ENCODE data around the gene ARSD. TPM values are rescaled to one million over a fixed set of nuclear protein-coding genes. Genes with fewer than 3 reads are reported as not detected.

The ARSD gene
- total RNA-seq, 1 experiment from 2014 or later = not detected

DNA sequence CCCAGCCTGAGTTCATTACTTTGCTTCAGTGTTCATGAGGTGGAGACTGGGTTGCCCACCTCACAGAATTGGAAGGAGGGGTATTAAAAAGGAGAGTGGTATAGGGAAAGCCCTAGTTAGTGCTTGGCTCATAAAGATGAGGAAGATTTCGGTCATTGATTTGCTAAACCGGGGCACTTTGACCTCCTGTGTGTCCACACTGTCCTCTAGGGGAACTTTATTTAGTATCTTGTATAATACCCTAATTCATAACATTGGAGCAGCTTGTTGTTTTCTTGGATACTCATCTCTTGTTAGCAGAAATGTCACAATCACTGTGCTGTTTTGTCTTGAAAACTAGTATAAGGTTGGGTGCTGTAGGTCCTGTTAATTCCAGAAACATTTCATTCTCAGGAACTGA lies 50.6 kb downstream of the ARSD start:
- Histone ChIP-seq H3K27ac (ENCODE audit: low read length) (no peak overlapping the region), H3K9me2 (replicated peaks; ENCODE audit: insufficient read depth, low read length) (no peaks in the 10 kb centered on the region), H3K4me1 (ENCODE audit: low read length) (no peaks in the 10 kb centered on the region), H3K27me3 (ENCODE audit: low read length) (0 out of 2 replicates have a peak, but pooled peaks cover 2% of the 10 kb centered on the region), H3K9me3 (ENCODE audit: low read length) (no peaks in the 10 kb centered on the region), H3K36me3 (ENCODE audit: insufficient read depth, low read length) (no peaks in the 10 kb centered on the region), H4K20me1 (ENCODE audit: insufficient read depth, low read depth, low read length) (no peaks in the 10 kb centered on the region), H3K4me3 (ENCODE audit: low read length) (no peak overlapping the region), H2AFZ (ENCODE audit: low read length) (no peak overlapping the region), H3K4me2 (ENCODE audit: low read depth, low read length, poor library complexity, severe bottlenecking) (no peak overlapping the region), H3K79me2 (ENCODE audit: low read length) (no peaks in the 10 kb centered on the region), H3K9ac (ENCODE audit: low read length) (no peak overlapping the region)
- no peak for DNase-seq

DNA sequence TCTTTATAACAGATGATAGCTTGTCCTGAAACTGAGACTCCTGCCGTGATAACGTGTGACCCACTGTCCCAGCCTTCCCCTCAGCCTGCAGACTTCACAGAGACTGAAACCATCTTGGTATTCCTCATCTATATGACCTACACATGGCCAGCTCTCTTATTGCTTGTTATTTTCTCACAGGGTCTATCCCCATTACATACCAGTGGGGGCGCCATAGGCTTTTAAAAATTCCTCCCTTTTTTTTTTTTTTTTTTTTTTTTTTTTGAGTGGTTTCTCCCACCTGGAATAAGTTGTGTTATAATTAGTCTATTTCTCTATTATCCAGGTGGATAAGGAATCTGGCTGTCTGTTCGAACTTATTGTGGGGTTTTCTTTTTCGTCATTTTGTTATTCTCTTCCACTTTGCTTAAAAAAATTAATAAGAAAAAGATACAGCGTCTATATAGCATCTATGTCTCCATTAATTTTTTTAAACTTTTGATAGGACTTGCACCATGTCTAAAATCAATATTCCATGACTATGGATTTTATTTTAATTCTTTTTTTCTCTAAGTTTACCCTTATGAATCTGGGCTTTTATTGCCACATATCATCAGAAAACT lies 53.2 kb downstream of the ARSD start:
- H3K27ac ChIP-seq (ENCODE audit: low read length) = no peak overlapping the region
- DNase-seq = peak; percentile 62
- no peak overlapping the region for H3K4me2 ChIP-seq (ENCODE audit: low read depth, low read length, poor library complexity, severe bottlenecking)
- no peaks in the 10 kb centered on the region for H3K79me2 ChIP-seq (ENCODE audit: low read length)
- H3K9me2 ChIP-seq (replicated peaks; ENCODE audit: insufficient read depth, low read length) = no peaks in the 10 kb centered on the region
- H4K20me1 ChIP-seq (ENCODE audit: insufficient read depth, low read depth, low read length) = no peaks in the 10 kb centered on the region
- 0 out of 2 replicates have a peak, but pooled peaks cover 2% of the 10 kb centered on the region for H3K27me3 ChIP-seq (ENCODE audit: low read length)
- H3K36me3 ChIP-seq (ENCODE audit: insufficient read depth, low read length) = no peaks in the 10 kb centered on the region
- no peaks in the 10 kb centered on the region for H3K4me1 ChIP-seq (ENCODE audit: low read length)
- H2AFZ ChIP-seq (ENCODE audit: low read length) = no peak overlapping the region
- no peak overlapping the region for H3K9ac ChIP-seq (ENCODE audit: low read length)
- no peak overlapping the region for H3K4me3 ChIP-seq (ENCODE audit: low read length)
- no peaks in the 10 kb centered on the region for H3K9me3 ChIP-seq (ENCODE audit: low read length)

DNA sequence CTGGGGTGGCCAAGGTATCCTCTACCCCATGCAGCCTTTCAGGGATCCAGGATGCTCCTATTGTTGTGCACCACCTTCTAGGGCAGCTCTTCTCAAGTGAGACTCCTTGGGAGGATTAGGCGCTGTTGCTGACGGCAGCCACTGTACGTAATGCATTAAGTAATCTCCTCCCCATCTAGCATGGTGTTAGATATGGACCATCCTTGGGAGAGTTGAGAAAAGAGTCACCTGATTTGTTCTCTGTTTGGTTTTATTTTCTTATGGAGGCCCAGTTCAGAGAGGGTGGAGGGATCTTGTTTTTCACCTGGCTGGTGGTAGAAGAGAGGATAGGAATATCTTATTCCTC lies 54.0 kb downstream of the ARSD start:
- no peak overlapping the region for H3K4me2 ChIP-seq (ENCODE audit: low read depth, low read length, poor library complexity, severe bottlenecking)
- H3K27me3 ChIP-seq (ENCODE audit: low read length) = 0 out of 2 replicates have a peak, but pooled peaks cover 2% of the 10 kb centered on the region
- H3K27ac ChIP-seq (ENCODE audit: low read length) = no peak overlapping the region
- no peak overlapping the region for H3K9ac ChIP-seq (ENCODE audit: low read length)
- H2AFZ ChIP-seq (ENCODE audit: low read length) = no peak overlapping the region
- H3K9me2 ChIP-seq (replicated peaks; ENCODE audit: insufficient read depth, low read length) = no peaks in the 10 kb centered on the region
- H3K79me2 ChIP-seq (ENCODE audit: low read length) = no peaks in the 10 kb centered on the region
- no peaks in the 10 kb centered on the region for H3K4me1 ChIP-seq (ENCODE audit: low read length)
- no peaks in the 10 kb centered on the region for H4K20me1 ChIP-seq (ENCODE audit: insufficient read depth, low read depth, low read length)
- H3K36me3 ChIP-seq (ENCODE audit: insufficient read depth, low read length) = no peaks in the 10 kb centered on the region
- H3K9me3 ChIP-seq (ENCODE audit: low read length) = no peaks in the 10 kb centered on the region
- no peak overlapping the region for H3K4me3 ChIP-seq (ENCODE audit: low read length)
- no peak for DNase-seq

DNA sequence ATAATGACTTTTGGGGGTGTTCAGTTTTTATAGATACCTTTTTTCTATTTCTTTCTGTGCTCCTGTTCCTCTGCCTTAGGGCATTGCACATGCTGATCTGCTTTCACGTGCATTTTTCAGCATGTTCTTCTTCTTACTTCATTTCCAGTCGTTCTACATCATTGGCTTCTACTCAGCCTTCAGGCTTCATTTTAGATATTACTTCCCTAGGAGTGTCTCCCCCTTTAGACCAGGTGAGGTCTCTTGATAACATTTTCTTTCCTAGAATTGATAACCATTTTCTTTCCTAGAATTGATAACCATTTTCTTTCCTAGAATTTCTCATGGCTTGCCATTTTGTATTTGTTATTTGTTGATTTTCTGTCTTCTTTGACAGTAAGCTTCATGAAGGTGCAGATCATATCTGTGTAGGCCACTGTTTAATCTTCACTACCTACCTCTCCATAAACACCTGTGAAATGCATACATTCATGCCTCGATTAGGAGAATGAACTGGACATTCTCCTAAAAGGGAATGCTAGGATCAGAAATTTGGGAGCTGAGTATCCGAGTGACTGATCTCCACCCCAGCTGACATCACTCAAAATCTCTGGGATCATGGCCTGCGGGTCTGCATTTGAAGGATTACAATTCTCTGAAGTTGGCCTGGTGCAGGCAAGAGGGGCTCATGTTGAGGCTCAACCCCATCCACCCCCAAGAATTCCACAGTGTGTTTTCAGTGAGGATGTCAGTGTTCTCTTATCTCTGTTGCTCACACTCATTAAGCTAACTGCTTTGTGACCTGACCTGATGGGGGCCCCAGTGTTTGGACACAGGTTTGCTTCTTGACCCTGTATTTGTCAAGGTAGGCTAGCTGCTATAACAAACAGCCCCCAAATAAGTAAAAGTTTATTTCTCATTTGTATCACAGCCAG lies 54.7 kb downstream of the ARSD start:
- no peaks in the 10 kb centered on the region for H3K27me3 ChIP-seq (ENCODE audit: low read length)
- H3K9me2 ChIP-seq (replicated peaks; ENCODE audit: insufficient read depth, low read length) = no peaks in the 10 kb centered on the region

DNA sequence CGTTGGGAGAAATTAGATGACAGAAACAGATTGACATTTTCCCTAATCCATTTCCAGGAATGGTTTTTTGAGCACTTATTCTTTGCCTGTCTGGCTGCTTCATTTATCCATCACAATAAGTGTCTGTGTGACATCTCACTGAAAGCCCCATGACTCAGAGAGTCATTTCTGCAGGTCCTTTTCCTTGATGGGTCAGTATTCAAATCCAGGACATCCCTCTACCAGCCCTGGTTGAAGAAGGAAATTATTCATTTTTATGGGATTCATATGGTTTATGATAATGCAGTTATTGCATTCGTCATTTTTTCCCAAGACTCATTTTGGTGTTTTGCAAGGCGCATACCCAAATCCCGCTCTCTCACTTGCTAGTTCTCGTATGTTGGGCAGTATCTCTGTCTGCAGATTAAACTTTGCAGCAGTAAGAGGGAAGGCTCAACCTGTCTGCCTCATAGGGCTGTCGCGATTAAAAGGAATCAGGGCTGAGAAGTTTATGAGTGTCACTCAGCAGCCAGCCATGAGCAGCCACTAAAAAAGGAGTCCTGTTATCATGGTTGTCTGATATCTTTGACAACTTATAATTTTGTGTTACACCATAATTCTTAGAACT lies 56.4 kb downstream of the ARSD start:
- H3K4me2 ChIP-seq (ENCODE audit: low read depth, low read length, poor library complexity, severe bottlenecking) = no peak overlapping the region
- H3K9me3 ChIP-seq (ENCODE audit: low read length) = no peaks in the 10 kb centered on the region
- H3K36me3 ChIP-seq (ENCODE audit: insufficient read depth, low read length) = no peaks in the 10 kb centered on the region
- no peak overlapping the region for H3K4me3 ChIP-seq (ENCODE audit: low read length)
- DNase-seq = no peak
- H3K4me1 ChIP-seq (ENCODE audit: low read length) = no peaks in the 10 kb centered on the region
- H4K20me1 ChIP-seq (ENCODE audit: insufficient read depth, low read depth, low read length) = no peaks in the 10 kb centered on the region
- H3K27ac ChIP-seq (ENCODE audit: low read length) = no peak overlapping the region
- no peaks in the 10 kb centered on the region for H3K79me2 ChIP-seq (ENCODE audit: low read length)
- no peak overlapping the region for H3K9ac ChIP-seq (ENCODE audit: low read length)
- no peaks in the 10 kb centered on the region for H3K27me3 ChIP-seq (ENCODE audit: low read length)
- H3K9me2 ChIP-seq (replicated peaks; ENCODE audit: insufficient read depth, low read length) = no peaks in the 10 kb centered on the region
- 0 out of 2 replicates have a peak overlapping the region, but pooled peaks have one; percentile 21 for H2AFZ ChIP-seq (ENCODE audit: low read length)

More for the DNA sequence above, 54.7 kb downstream of the ARSD start:
- Histone ChIP-seq H2AFZ (ENCODE audit: low read length) (no peak overlapping the region), H3K27ac (ENCODE audit: low read length) (no peak overlapping the region), H3K4me2 (ENCODE audit: low read depth, low read length, poor library complexity, severe bottlenecking) (no peak overlapping the region), H3K36me3 (ENCODE audit: insufficient read depth, low read length) (no peaks in the 10 kb centered on the region), H3K4me1 (ENCODE audit: low read length) (no peaks in the 10 kb centered on the region), H3K9ac (ENCODE audit: low read length) (no peak overlapping the region), H4K20me1 (ENCODE audit: insufficient read depth, low read depth, low read length) (no peaks in the 10 kb centered on the region), H3K79me2 (ENCODE audit: low read length) (no peaks in the 10 kb centered on the region), H3K9me3 (ENCODE audit: low read length) (no peaks in the 10 kb centered on the region), H3K4me3 (ENCODE audit: low read length) (no peak overlapping the region)
- DNase-seq = no peak

DNA sequence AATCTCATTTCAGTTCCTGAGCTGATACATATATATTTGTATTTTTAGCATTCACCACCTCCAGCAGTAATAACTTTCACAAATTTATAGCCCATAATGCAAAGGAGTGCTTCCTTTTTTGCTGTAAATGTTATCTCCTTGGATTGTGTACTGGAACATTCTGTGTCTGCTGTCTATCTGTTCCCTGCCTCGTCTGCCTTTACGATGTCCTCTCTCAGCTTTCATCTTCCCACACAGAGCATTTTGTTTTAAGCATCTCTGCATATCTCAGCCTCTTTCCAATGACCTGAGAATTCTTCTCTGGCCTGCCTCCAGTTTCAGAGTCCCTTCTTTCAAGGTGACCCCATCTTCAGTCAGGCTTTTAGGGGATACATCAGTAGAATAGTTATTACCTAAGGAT lies 57.3 kb downstream of the ARSD start:
- H3K9me2 ChIP-seq (replicated peaks; ENCODE audit: insufficient read depth, low read length) = no peaks in the 10 kb centered on the region
- no peaks in the 10 kb centered on the region for H3K36me3 ChIP-seq (ENCODE audit: insufficient read depth, low read length)
- DNase-seq = no peak
- no peak overlapping the region for H3K4me3 ChIP-seq (ENCODE audit: low read length)
- H4K20me1 ChIP-seq (ENCODE audit: insufficient read depth, low read depth, low read length) = no peaks in the 10 kb centered on the region
- no peaks in the 10 kb centered on the region for H3K4me1 ChIP-seq (ENCODE audit: low read length)
- no peaks in the 10 kb centered on the region for H3K79me2 ChIP-seq (ENCODE audit: low read length)
- no peak overlapping the region for H3K9ac ChIP-seq (ENCODE audit: low read length)
- H3K27ac ChIP-seq (ENCODE audit: low read length) = no peak overlapping the region
- 0 out of 2 replicates have a peak overlapping the region, but pooled peaks have one; percentile 21 for H2AFZ ChIP-seq (ENCODE audit: low read length)
- no peaks in the 10 kb centered on the region for H3K27me3 ChIP-seq (ENCODE audit: low read length)
- no peaks in the 10 kb centered on the region for H3K9me3 ChIP-seq (ENCODE audit: low read length)
- no peak overlapping the region for H3K4me2 ChIP-seq (ENCODE audit: low read depth, low read length, poor library complexity, severe bottlenecking)

DNA sequence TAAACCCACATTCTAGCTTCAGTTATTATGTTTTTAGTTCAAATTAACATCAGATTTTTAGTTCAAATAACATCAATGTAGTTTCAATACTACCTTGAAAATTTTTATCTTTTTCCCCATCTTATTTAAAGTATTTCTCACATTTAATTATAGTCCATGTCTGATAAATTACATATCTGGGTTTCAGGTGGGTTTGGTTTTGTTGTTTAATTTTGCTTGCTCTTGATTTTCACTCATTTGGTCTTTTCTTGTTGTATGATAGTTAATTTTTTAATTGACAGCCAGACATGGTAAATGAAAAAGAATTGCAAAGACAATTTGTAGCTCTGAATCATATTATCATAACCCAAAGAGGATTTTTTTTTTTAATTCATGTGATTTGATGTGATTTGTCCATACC lies 58.5 kb downstream of the ARSD start:
- Histone ChIP-seq H3K9ac (ENCODE audit: low read length) (no peak overlapping the region), H4K20me1 (ENCODE audit: insufficient read depth, low read depth, low read length) (no peaks in the 10 kb centered on the region), H3K27me3 (ENCODE audit: low read length) (no peaks in the 10 kb centered on the region), H3K4me1 (ENCODE audit: low read length) (no peaks in the 10 kb centered on the region), H3K79me2 (ENCODE audit: low read length) (no peaks in the 10 kb centered on the region), H3K4me3 (ENCODE audit: low read length) (no peak overlapping the region), H3K4me2 (ENCODE audit: low read depth, low read length, poor library complexity, severe bottlenecking) (no peak overlapping the region), H3K36me3 (ENCODE audit: insufficient read depth, low read length) (no peaks in the 10 kb centered on the region), H3K27ac (ENCODE audit: low read length) (no peak overlapping the region), H2AFZ (ENCODE audit: low read length) (no peak overlapping the region), H3K9me3 (ENCODE audit: low read length) (no peaks in the 10 kb centered on the region), H3K9me2 (replicated peaks; ENCODE audit: insufficient read depth, low read length) (no peaks in the 10 kb centered on the region)
- no peak for DNase-seq

DNA sequence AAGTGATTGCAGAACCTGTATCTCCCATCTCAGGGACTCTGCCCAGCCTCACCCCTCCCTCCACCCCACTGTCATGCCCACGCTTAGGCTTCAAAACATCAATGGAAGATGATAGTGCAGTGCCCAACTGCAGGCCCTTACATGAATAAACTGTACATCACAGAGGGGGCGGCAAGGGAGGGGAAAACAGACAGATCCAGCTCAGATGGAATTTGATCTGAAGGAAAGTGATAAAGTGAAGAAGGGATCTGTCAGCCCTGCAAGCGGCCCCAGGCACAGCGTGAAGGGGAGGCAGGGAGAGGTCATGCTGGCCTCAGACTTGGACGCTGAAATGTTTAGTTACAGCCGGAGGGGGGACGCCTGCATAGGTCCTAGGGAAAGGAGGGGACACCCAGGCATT lies 61.9 kb downstream of the ARSD start:
- no peak overlapping the region for H3K9ac ChIP-seq (ENCODE audit: low read length)
- H4K20me1 ChIP-seq (ENCODE audit: insufficient read depth, low read depth, low read length) = no peaks in the 10 kb centered on the region
- H3K9me3 ChIP-seq (ENCODE audit: low read length) = no peaks in the 10 kb centered on the region
- no peak overlapping the region for H2AFZ ChIP-seq (ENCODE audit: low read length)
- no peaks in the 10 kb centered on the region for H3K79me2 ChIP-seq (ENCODE audit: low read length)
- H3K4me3 ChIP-seq (ENCODE audit: low read length) = no peak overlapping the region
- H3K4me1 ChIP-seq (ENCODE audit: low read length) = no peaks in the 10 kb centered on the region
- H3K36me3 ChIP-seq (ENCODE audit: insufficient read depth, low read length) = no peaks in the 10 kb centered on the region
- H3K9me2 ChIP-seq (replicated peaks; ENCODE audit: insufficient read depth, low read length) = no peaks in the 10 kb centered on the region
- no peak overlapping the region for H3K4me2 ChIP-seq (ENCODE audit: low read depth, low read length, poor library complexity, severe bottlenecking)
- no peak overlapping the region for H3K27ac ChIP-seq (ENCODE audit: low read length)
- H3K27me3 ChIP-seq (ENCODE audit: low read length) = no peaks in the 10 kb centered on the region
- no peak for DNase-seq

Data from Karpas-422 (cell line).